ENCODE results near the gene SLC22A17. TPM values are rescaled to one million over a fixed set of nuclear protein-coding genes. Genes with fewer than 3 reads are reported as not detected.
"Not testable (repeated sequence)": the region's sequence is repeated elsewhere in the genome, so short reads cannot be mapped to it uniquely, and the experiment has no call there.

SLC22A17 gene
- total RNA-seq, 1 experiment from 2014 or later, result 6.1 TPM

GRCh38 chr14:23327947-23328744 is 24.5 kb downstream of the SLC22A17 start:
- no peaks in the 10 kb centered on the region for H3K9me3 ChIP-seq
- H3K4me3 ChIP-seq, result no peak overlapping the region
- no peaks in the 10 kb centered on the region for H3K27me3 ChIP-seq
- DNase-seq, result peak; percentile 31
- peaks cover 16% of the 10 kb centered on the region for H3K36me3 ChIP-seq

- Histone ChIP-seq H3K9me3 (no peaks in the 10 kb centered on the region), H3K36me3 (peaks cover 29% of the 10 kb centered on the region), H3K4me3 (no peak overlapping the region), H3K27me3 (no peaks in the 10 kb centered on the region)
- DNase-seq, result no peak
Observed at GRCh38 chr14:23326491-23327332, 26.0 kb downstream of the SLC22A17 start.

- H3K36me3 ChIP-seq, result peaks cover 29% of the 10 kb centered on the region
- DNase-seq, H3K27me3 ChIP-seq, H3K9me3 ChIP-seq, H3K4me3 ChIP-seq: not testable (repeated sequence)
Observed at GRCh38 chr14:23325746-23326145, 26.9 kb downstream of the SLC22A17 start.

- H3K9me3 ChIP-seq, result no peaks in the 10 kb centered on the region
- peaks cover 31% of the 10 kb centered on the region for H3K36me3 ChIP-seq
- H3K27me3 ChIP-seq, result no peaks in the 10 kb centered on the region
- no peak for DNase-seq
- no peak overlapping the region for H3K4me3 ChIP-seq
Observed at GRCh38 chr14:23324993-23325392, 27.7 kb downstream of the SLC22A17 start.

GRCh38 chr14:23324455-23324846 is 28.2 kb downstream of the SLC22A17 start:
- no peak for DNase-seq
- Histone ChIP-seq H3K27me3 (no peaks in the 10 kb centered on the region), H3K36me3 (peaks cover 33% of the 10 kb centered on the region), H3K9me3 (no peaks in the 10 kb centered on the region), H3K4me3 (no peak overlapping the region)

- H3K27me3 ChIP-seq, result no peaks in the 10 kb centered on the region
Observed at GRCh38 chr14:23323838-23324454, 28.7 kb downstream of the SLC22A17 start.

GRCh38 chr14:23322568-23323517 is 29.8 kb downstream of the SLC22A17 start:
- Histone ChIP-seq H3K4me3 (peak overlapping the region; percentile 88), H3K9me3 (no peaks in the 10 kb centered on the region), H3K36me3 (peaks cover 33% of the 10 kb centered on the region), H3K27me3 (no peaks in the 10 kb centered on the region)
- DNase-seq, result no peak

More at GRCh38 chr14:23323838-23324454, 28.7 kb downstream of the SLC22A17 start:
- Histone ChIP-seq H3K36me3 (peaks cover 33% of the 10 kb centered on the region), H3K4me3 (no peak overlapping the region), H3K9me3 (no peaks in the 10 kb centered on the region)
- no peak for DNase-seq

GRCh38 chr14:23321572-23322547 is 30.8 kb downstream of the SLC22A17 start:
- no peaks in the 10 kb centered on the region for H3K27me3 ChIP-seq
- peak overlapping the region; percentile 88 for H3K4me3 ChIP-seq
- peak; percentile 34 for DNase-seq
- no peaks in the 10 kb centered on the region for H3K9me3 ChIP-seq
- peaks cover 33% of the 10 kb centered on the region for H3K36me3 ChIP-seq

- Histone ChIP-seq H3K4me3 (peak within 1 kb of the TSS; percentile 88), H3K27me3 (no peaks in the 10 kb centered on the region), H3K9me3 (no peaks in the 10 kb centered on the region), H3K36me3 (peaks cover 33% of the 10 kb centered on the region)
- peak; percentile 97 for DNase-seq
Observed at GRCh38 chr14:23320584-23321571, 31.8 kb downstream of the SLC22A17 start, which contains the start of gene PABPN1. PABPN1 (plus strand) TSS chr14:23321457; CDS start chr14:23321470, 13 bp downstream.

GRCh38 chr14:23319746-23320583 is 32.7 kb downstream of the SLC22A17 start:
- Histone ChIP-seq H3K36me3 (peaks cover 33% of the 10 kb centered on the region), H3K4me3 (peak overlapping the region; percentile 46), H3K9me3 (no peaks in the 10 kb centered on the region), H3K27me3 (no peaks in the 10 kb centered on the region)
- DNase-seq, result no peak

- Histone ChIP-seq H3K4me3 (no peak overlapping the region), H3K36me3 (peaks cover 7% of the 10 kb centered on the region), H3K27me3 (no peaks in the 10 kb centered on the region), H3K9me3 (no peaks in the 10 kb centered on the region)
- no peak for DNase-seq
Observed at GRCh38 chr14:23316300-23316699, 36.4 kb downstream of the SLC22A17 start.

GRCh38 chr14:23310546-23310945 is 42.1 kb downstream of the SLC22A17 start:
- Histone ChIP-seq H3K9me3 (no peaks in the 10 kb centered on the region), H3K27me3 (no peaks in the 10 kb centered on the region), H3K4me3 (no peak overlapping the region), H3K36me3 (peaks cover 16% of the 10 kb centered on the region)
- DNase-seq, result no peak

GRCh38 chr14:23308721-23309445 is 43.8 kb downstream of the SLC22A17 start:
- no peak overlapping the region for H3K4me3 ChIP-seq

More at GRCh38 chr14:23308721-23309445, 43.8 kb downstream of the SLC22A17 start:
- no peak for DNase-seq
- Histone ChIP-seq H3K9me3 (no peaks in the 10 kb centered on the region), H3K27me3 (no peaks in the 10 kb centered on the region), H3K36me3 (peaks cover 16% of the 10 kb centered on the region)

Measured in MG63 (cell line).